Hematopoietic multipotent progenitor cell treated with erythropoietin and hydrocortisone succinate and interleukin-3 and kit ligand, for 4 days (in vitro differentiated cells): ENCODE measurements around the gene TIAL1.
A peak's percentile ranks its signal among the peaks of the same experiment; 100 is the strongest.
"Not testable (repeated sequence)": the region's sequence is repeated elsewhere in the genome, so short reads cannot be mapped to it uniquely, and the experiment has no call there.

Experiments
- DNase-seq: peaks from one replicate; pipeline ENCODE4 v3.0.0-alpha.2; 2015

Gene TIAL1

GRCh38 chr10:119596537-119597404, at the start of gene TIAL1:
Gene TIAL1, minus strand, starts transcription at chr10:119596964. Its CDS starts 499 bp downstream, at chr10:119596465.
- peak; percentile 100 for DNase-seq

GRCh38 chr10:119644994-119645393, 48.2 kb upstream of the TIAL1 start:
- DNase-seq: no peak

GRCh38 chr10:119644205-119644814, 47.5 kb upstream of the TIAL1 start:
- no peak for DNase-seq

- no peak for DNase-seq
Observed at GRCh38 chr10:119643306-119644204, 46.8 kb upstream of the TIAL1 start.

- peak; percentile 73 for DNase-seq
Observed at GRCh38 chr10:119642556-119643111, 45.9 kb upstream of the TIAL1 start.

GRCh38 chr10:119640875-119641526, 44.2 kb upstream of the TIAL1 start:
- DNase-seq: no peak

GRCh38 chr10:119640384-119640783, 43.6 kb upstream of the TIAL1 start:
- DNase-seq: no peak

- no peak for DNase-seq
Observed at GRCh38 chr10:119638982-119639381, 42.2 kb upstream of the TIAL1 start.

GRCh38 chr10:119637631-119638030, 40.9 kb upstream of the TIAL1 start:
- no peak for DNase-seq

GRCh38 chr10:119634219-119634544, 37.4 kb upstream of the TIAL1 start:
- no peak for DNase-seq

GRCh38 chr10:119633538-119634218, 36.9 kb upstream of the TIAL1 start:
- no peak for DNase-seq

GRCh38 chr10:119630300-119630699, 33.5 kb upstream of the TIAL1 start:
- DNase-seq: no peak

GRCh38 chr10:119625570-119626280, 29.0 kb upstream of the TIAL1 start:
- DNase-seq: peak; percentile 50

GRCh38 chr10:119621078-119621384, 24.3 kb upstream of the TIAL1 start:
- no peak for DNase-seq

GRCh38 chr10:119620241-119621077, 23.7 kb upstream of the TIAL1 start:
- DNase-seq: peak; percentile 18

GRCh38 chr10:119619811-119620210, 23.0 kb upstream of the TIAL1 start:
- not testable (repeated sequence) for DNase-seq

- no peak for DNase-seq
Observed at GRCh38 chr10:119619215-119619614, 22.5 kb upstream of the TIAL1 start.

- no peak for DNase-seq
Observed at GRCh38 chr10:119616882-119617570, 20.3 kb upstream of the TIAL1 start.

GRCh38 chr10:119614686-119615085, 17.9 kb upstream of the TIAL1 start:
- DNase-seq: no peak

- no peak for DNase-seq
Observed at GRCh38 chr10:119613741-119614140, 17.0 kb upstream of the TIAL1 start.
